GM18867 (cell line): ENCODE measurements around the gene MFAP2.
"Not testable (repeated sequence)": the region's sequence is repeated elsewhere in the genome, so short reads cannot be mapped to it uniquely, and the experiment has no call there.

ENCODE experiments used
- ATAC-seq: cut with Tn5 transposase; IDR thresholded peaks from one replicate; pipeline ENCODE4 v1.9.1; 2021; ENCODE audit warnings: mild to moderate bottlenecking, moderate library complexity; ENCODE audit not compliant: unreplicated experiment

Gene MFAP2

GRCh38 chr1:16933945-16934344 lies 46.5 kb downstream of the MFAP2 start:
- not testable (repeated sequence) for ATAC-seq

GRCh38 chr1:16931206-16931934 lies 49.0 kb downstream of the MFAP2 start:
- not testable (repeated sequence) for ATAC-seq

- not testable (repeated sequence) for ATAC-seq
These were observed 51.0 kb downstream of the MFAP2 start for GRCh38 chr1:16929146-16930041.

- ATAC-seq = no peak
These were observed 52.5 kb downstream of the MFAP2 start for GRCh38 chr1:16927711-16928485.

- ATAC-seq = no peak
These were observed 53.2 kb downstream of the MFAP2 start for GRCh38 chr1:16927256-16927655.

- no peak for ATAC-seq
These were observed 53.8 kb downstream of the MFAP2 start for GRCh38 chr1:16926491-16927073.

- no peak for ATAC-seq
These were observed 54.6 kb downstream of the MFAP2 start for GRCh38 chr1:16925635-16926490.

GRCh38 chr1:16924919-16925477 lies 55.4 kb downstream of the MFAP2 start:
- ATAC-seq = no peak
